PC-9 (cell line): ENCODE results near the gene MTHFD1L. TPM values are rescaled to one million over a fixed set of nuclear protein-coding genes. Genes with fewer than 3 reads are reported as not detected.

Source experiments
- BruUV-seq: library from RNA; stranded (reverse); fragments of 400-500 nt; replicated peaks from 2 replicates; lab custom pipeline; 2021; lab: Mats Ljungman, UMichigan
- CTCF ChIA-PET: fragments of 300-600 bp; sonication (Branson Sonifier 250); formaldehyde crosslinking; loops from one replicate; lab custom pipeline; 2022; ENCODE audit warnings: antibody characterized with exemption; lab: Charles Lee
- POLR2A ChIA-PET: fragments of 300-600 bp; sonication (Branson Sonifier 250); formaldehyde crosslinking; loops from one replicate; lab custom pipeline; 2022; ENCODE audit warnings: antibody characterized with exemption; ENCODE audit not compliant: unreplicated experiment; lab: Charles Lee
- DNase-seq, 2 experiments: peaks; one replicate each; pipeline versions ENCODE4 v3.0.0 to v3.0.0-alpha.2; 2015 to 2022; ENCODE audit warnings: mixed read lengths in 1 of 2
- H2AFZ ChIP-seq: fragments of 200-600 bp; sonication (generic); 2 replicates; pipeline ENCODE4 v1.8.1; 2017; ENCODE audit warnings: antibody characterized with exemption
- H3F3A ChIP-seq: fragments of 200-600 bp; sonication (generic); 2 replicates; pipeline ENCODE4 v1.8.1; 2017; ENCODE audit warnings: antibody characterized with exemption, mild to moderate bottlenecking, low read depth; ENCODE audit not compliant: insufficient read depth
- H3K27ac ChIP-seq: fragments of 200-600 bp; sonication (generic); 2 replicates; pipeline ENCODE4 v1.6.1; 2016; ENCODE audit warnings: mixed run types
- H3K27me3 ChIP-seq: fragments of 200-600 bp; sonication (generic); 2 replicates; pipeline ENCODE4 v1.6.1; 2016; ENCODE audit warnings: low read depth, mixed run types; ENCODE audit not compliant: insufficient read depth
- H3K36me3 ChIP-seq: fragments of 200-600 bp; sonication (generic); 2 replicates; pipeline ENCODE4 v1.6.1; 2016; ENCODE audit warnings: low read depth, mixed run types
- H3K4me1 ChIP-seq: fragments of 200-600 bp; sonication (generic); replicated peaks from 2 replicates; pipeline ENCODE4 v1.6.1; 2016; ENCODE audit warnings: mixed run types; ENCODE audit not compliant: insufficient read depth
- H3K4me2 ChIP-seq: fragments of 200-600 bp; sonication (generic); 2 replicates; pipeline ENCODE4 v1.6.1; 2017; ENCODE audit warnings: mixed run types
- H3K4me3 ChIP-seq: fragments of 200-600 bp; sonication (generic); 2 replicates; pipeline ENCODE4 v1.6.1; 2016; ENCODE audit warnings: mixed run types
- H3K79me2 ChIP-seq: fragments of 200-600 bp; sonication (generic); 2 replicates; pipeline ENCODE4 v1.6.1; 2017; ENCODE audit warnings: low read depth, mixed run types
- H3K9me2 ChIP-seq: fragments of 200-600 bp; sonication (generic); 2 replicates; pipeline ENCODE4 v1.8.1; 2017; ENCODE audit warnings: mild to moderate bottlenecking; ENCODE audit not compliant: insufficient read depth
- H3K9me3 ChIP-seq: fragments of 200-600 bp; sonication (generic); 2 replicates; pipeline ENCODE4 v1.8.1; 2016; ENCODE audit warnings: low read depth; ENCODE audit not compliant: insufficient read depth
- H4K20me1 ChIP-seq: fragments of 200-600 bp; sonication (generic); 2 replicates; pipeline ENCODE4 v1.8.1; 2017; ENCODE audit not compliant: insufficient read depth
- EZH2 ChIP-seq: fragments of 200-600 bp; sonication (generic); IDR thresholded peaks from 2 replicates; pipeline ENCODE4 v1.8.0; 2017; ENCODE audit warnings: antibody characterized with exemption, low read depth
- intact Hi-C: fragments of 100-400 bp; cut with micrococcal nuclease; formaldehyde crosslinking; loops from one replicate; pipeline ENCODE4 v1.10.0; 2022; ENCODE audit not compliant: unreplicated experiment
- total RNA-seq: library from RNA; stranded (reverse); gene quantifications from 2 replicates; pipeline ENCODE4 v1.2.3, GENCODE V29; 2021
- TF ChIP-seq, protein P1 (sequence below): fragments of 200-600 bp; sonication (generic); conservative IDR thresholded peaks from 2 replicates; pipeline ENCODE4 v1.6.1; 2017; ENCODE audit warnings: mixed run types, antibody characterized with exemption, mild to moderate bottlenecking, moderate library complexity

Gene MTHFD1L
- total RNA-seq, 1 experiment from 2014 or later, result 53.3 TPM

DNA sequence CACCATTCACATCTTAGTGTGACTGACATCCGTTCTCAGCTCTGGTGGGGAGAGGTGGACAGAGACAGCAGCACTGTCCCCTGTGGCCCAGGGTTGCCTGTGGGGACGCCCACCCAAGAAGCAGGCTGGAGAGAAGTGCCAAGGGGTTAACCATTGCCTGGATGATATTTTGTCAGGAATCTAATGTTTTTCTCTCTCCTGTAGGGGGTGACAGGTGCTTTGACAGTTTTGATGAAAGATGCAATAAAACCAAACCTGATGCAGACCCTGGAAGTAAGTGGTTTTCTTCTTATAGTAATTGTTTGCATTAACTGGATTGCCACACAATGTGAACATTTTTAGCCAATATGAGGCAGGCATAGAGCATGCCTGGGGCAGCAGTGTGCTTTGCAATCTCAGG, 99.3 kb downstream of the MTHFD1L start:
- Histone ChIP-seq H3K4me2 (no peak overlapping the region), H3K9me3 (no peaks in the 10 kb centered on the region), H3K79me2 (no peaks in the 10 kb centered on the region), H3K27ac (no peak overlapping the region), H2AFZ (no peak overlapping the region), H3K4me3 (no peak overlapping the region), H3K36me3 (peaks cover 20% of the 10 kb centered on the region), H3K27me3 (no peaks in the 10 kb centered on the region), H3K4me1 (no peaks in the 10 kb centered on the region), H4K20me1 (no peaks in the 10 kb centered on the region), H3F3A (no peaks in the 10 kb centered on the region), H3K9me2 (no peaks in the 10 kb centered on the region)
- intact Hi-C loops, result no loop called here
- DNase-seq, result no peak
- TF ChIP-seq, protein P1, sequence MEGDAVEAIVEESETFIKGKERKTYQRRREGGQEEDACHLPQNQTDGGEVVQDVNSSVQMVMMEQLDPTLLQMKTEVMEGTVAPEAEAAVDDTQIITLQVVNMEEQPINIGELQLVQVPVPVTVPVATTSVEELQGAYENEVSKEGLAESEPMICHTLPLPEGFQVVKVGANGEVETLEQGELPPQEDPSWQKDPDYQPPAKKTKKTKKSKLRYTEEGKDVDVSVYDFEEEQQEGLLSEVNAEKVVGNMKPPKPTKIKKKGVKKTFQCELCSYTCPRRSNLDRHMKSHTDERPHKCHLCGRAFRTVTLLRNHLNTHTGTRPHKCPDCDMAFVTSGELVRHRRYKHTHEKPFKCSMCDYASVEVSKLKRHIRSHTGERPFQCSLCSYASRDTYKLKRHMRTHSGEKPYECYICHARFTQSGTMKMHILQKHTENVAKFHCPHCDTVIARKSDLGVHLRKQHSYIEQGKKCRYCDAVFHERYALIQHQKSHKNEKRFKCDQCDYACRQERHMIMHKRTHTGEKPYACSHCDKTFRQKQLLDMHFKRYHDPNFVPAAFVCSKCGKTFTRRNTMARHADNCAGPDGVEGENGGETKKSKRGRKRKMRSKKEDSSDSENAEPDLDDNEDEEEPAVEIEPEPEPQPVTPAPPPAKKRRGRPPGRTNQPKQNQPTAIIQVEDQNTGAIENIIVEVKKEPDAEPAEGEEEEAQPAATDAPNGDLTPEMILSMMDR, result no peak
- TF ChIP-seq EZH2, result no peak
- no TSS peak for BruUV-seq
- CTCF ChIA-PET, result no interaction called here
- POLR2A ChIA-PET, result no interaction called here

DNA sequence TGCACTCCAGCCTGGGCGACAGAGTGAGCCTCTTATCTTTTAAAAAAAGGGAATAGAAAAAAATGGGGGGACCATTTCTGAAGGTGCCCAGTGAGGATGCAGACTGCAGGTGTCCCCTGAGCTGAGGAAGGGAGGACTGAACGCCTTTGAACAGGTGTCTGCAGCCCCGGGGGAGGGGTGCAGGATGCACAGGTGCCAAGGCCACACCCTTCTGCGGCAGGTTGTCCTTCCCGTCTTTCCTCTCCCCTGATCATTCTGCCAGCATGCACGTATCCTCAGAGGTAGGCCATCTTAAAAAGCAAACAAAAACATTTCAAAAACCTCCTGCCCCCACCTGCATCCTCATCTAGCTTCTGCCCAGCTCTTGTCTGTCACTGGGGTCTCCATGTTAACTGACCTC, 101.3 kb downstream of the MTHFD1L start:
- no peak for DNase-seq
- H3K9me3 ChIP-seq, result no peaks in the 10 kb centered on the region
- H3K9me2 ChIP-seq, result no peaks in the 10 kb centered on the region
- H3K27ac ChIP-seq, result no peak overlapping the region
- no peaks in the 10 kb centered on the region for H4K20me1 ChIP-seq
- no peaks in the 10 kb centered on the region for H3F3A ChIP-seq
- TF ChIP-seq, protein P1, result no peak
- TF ChIP-seq EZH2, result no peak
- H3K36me3 ChIP-seq, result peaks cover 10% of the 10 kb centered on the region; the same call in 1 of the 2 replicates
- no TSS peak for BruUV-seq
- no peak overlapping the region for H2AFZ ChIP-seq
- ChIA-PET CTCF (no interaction called here), POLR2A (no interaction called here)
- H3K79me2 ChIP-seq, result no peaks in the 10 kb centered on the region
- H3K27me3 ChIP-seq, result no peaks in the 10 kb centered on the region
- intact Hi-C loops, result no loop called here
- no peak overlapping the region for H3K4me2 ChIP-seq
- H3K4me1 ChIP-seq, result no peaks in the 10 kb centered on the region
- no peak overlapping the region for H3K4me3 ChIP-seq

DNA sequence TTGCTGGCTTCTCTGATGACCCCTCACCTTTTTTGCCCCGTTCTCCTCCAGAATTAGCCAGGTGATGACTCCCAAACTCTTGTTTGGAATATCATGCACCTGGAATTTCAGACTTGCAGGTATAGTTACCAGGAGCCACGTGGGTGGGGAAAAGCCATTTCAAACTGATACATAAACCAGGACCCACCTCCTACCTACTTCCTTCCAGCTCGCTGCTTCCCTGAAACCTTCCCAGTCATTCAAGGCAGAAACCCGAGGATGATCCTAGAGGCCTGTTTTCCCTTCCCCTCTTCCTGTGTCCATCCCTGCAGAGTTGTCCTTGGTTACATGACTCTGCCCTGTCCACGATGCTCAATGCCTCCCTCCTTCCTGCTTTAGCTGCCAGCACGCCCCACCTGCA, 101.9 kb downstream of the MTHFD1L start:
- no peak overlapping the region for H3K4me3 ChIP-seq
- TF ChIP-seq, protein P1, result no peak
- no peak for TF ChIP-seq EZH2

More for the DNA sequence above, 101.9 kb downstream of the MTHFD1L start:
- no peak overlapping the region for H2AFZ ChIP-seq
- no peaks in the 10 kb centered on the region for H3K9me2 ChIP-seq
- no TSS peak for BruUV-seq
- no peak overlapping the region for H3K4me2 ChIP-seq
- no peaks in the 10 kb centered on the region for H3K79me2 ChIP-seq
- CTCF ChIA-PET, result no interaction called here
- H3K27me3 ChIP-seq, result no peaks in the 10 kb centered on the region
- no peaks in the 10 kb centered on the region for H3K9me3 ChIP-seq
- DNase-seq, result no peak
- peaks cover 16% of the 10 kb centered on the region; the same call in 1 of the 2 replicates for H3K36me3 ChIP-seq
- no peak overlapping the region for H3K27ac ChIP-seq
- POLR2A ChIA-PET, result no interaction called here
- H3F3A ChIP-seq, result no peaks in the 10 kb centered on the region
- no peaks in the 10 kb centered on the region for H4K20me1 ChIP-seq
- no peaks in the 10 kb centered on the region for H3K4me1 ChIP-seq
- intact Hi-C loops, result no loop called here
